ENCODE measurements around the gene UNK. TPM values are rescaled to one million over a fixed set of nuclear protein-coding genes. Genes with fewer than 3 reads are reported as not detected.

The UNK gene
- total and polyA plus RNA-seq, 2 of the 13 experiments (the other 11 are each of a cell fraction or from before 2014, with no cell fraction given) = 31.6 to 33.0 TPM

DNA sequence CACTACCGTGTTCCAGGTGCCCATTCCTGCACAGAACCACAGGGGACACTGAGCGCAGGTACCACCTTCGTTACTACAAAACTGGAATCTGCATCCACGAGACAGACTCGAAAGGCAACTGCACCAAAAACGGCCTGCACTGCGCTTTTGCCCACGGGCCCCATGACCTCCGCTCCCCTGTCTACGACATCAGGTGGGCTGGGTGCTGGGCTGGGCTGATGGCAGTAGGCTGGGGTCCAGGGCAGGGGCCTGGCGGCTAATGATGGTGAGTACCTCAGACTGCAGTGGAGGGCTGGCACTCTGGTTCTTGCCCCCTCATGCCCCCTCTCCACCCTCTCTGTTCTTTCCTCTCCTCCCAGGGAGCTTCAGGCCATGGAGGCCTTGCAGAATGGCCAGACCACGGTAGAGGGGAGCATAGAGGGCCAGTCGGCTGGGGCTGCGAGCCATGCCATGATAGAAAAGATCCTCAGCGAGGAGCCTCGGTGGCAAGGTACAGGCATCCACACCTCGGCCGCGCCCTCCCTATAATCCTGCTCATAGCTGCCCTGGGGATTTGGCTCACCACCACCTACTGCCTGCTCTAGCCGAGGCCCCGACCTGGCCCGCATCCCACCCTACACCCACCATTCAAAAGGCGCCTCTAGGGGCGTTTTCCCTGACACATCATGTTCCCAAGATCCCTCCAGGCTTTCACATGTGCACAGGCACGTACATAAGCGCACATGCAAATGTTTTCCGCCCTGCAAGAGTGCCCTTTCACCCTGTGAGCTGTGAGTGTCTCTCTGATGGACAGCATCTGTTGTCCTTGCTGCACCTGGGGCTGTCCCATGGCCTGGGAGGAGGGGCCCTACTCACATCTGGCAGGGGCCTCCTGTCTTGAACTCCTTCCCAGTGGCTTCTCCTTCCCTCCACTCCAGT lies 27.7 kb downstream of the UNK start:
- H3K9me3 ChIP-seq (ENCODE audit: low read length) = no peaks in the 10 kb centered on the region
- FAIRE-seq = no peak
- BruUV-seq (replicated peaks) = no TSS peak
- H3K36me3 ChIP-seq (replicated peaks in 1 of 2; ENCODE audit: control insufficient read depth in 1 of 2, insufficient read depth in 2 of 2, low read length in 2 of 2) = peaks cover 57 to 81% of the 10 kb centered on the region in 2 experiments
- no peak for ATAC-seq
- ChIA-PET CTCF (ENCODE audit: low intra/inter-chr PET ratio, low total read pairs) (no interaction called here), POLR2A (interaction anchor here (1.3 kb wide), 1 partner anchor 32 kb away, joined by 3 read pairs; no protein-coding TSS in a partner anchor)
- H3K4me1 ChIP-seq (ENCODE audit: insufficient read depth, low read length) = no peaks in the 10 kb centered on the region
- H3K27ac ChIP-seq (ENCODE audit: extremely low read length, insufficient read depth, low read length) = no peak overlapping the region
- H3K79me2 ChIP-seq (ENCODE audit: insufficient read depth, low read length) = no peaks in the 10 kb centered on the region
- in situ Hi-C loops (cut with HindIII; ENCODE audit: extremely low pct_ligation_motif_present, low pct_unique_long_range_greater_than_20kb) (no loop called here), intact Hi-C loops (cut with micrococcal nuclease; ENCODE audit: unreplicated experiment) (no loop called here)
- WGBS (ENCODE audit: low lambda C conversion rate) = 98% methylated on average over 27 of the region's 27 CpGs
- no peak for TF ChIP-seq NFIB (CRISPR knock-in tag; IDR thresholded peaks at IDR 0.05; ENCODE audit: borderline replicate concordance)
- TF ChIP-seq, protein P1, sequence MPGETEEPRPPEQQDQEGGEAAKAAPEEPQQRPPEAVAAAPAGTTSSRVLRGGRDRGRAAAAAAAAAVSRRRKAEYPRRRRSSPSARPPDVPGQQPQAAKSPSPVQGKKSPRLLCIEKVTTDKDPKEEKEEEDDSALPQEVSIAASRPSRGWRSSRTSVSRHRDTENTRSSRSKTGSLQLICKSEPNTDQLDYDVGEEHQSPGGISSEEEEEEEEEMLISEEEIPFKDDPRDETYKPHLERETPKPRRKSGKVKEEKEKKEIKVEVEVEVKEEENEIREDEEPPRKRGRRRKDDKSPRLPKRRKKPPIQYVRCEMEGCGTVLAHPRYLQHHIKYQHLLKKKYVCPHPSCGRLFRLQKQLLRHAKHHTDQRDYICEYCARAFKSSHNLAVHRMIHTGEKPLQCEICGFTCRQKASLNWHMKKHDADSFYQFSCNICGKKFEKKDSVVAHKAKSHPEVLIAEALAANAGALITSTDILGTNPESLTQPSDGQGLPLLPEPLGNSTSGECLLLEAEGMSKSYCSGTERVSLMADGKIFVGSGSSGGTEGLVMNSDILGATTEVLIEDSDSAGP (CRISPR knock-in tag; IDR thresholded peaks at IDR 0.05; ENCODE audit: borderline replicate concordance) = 0 out of 2 replicates have a peak, but pooled peaks have one; percentile 19
- no peak overlapping the region for H2AFZ ChIP-seq (ENCODE audit: low read length)
- DNase-seq (ENCODE audit: low spot score) = no peak
- H3K27me3 ChIP-seq (ENCODE audit: control insufficient read depth in 1 of 2, insufficient read depth in 2 of 2, low read length in 2 of 2) = no peaks in the 10 kb centered on the region
- H4K20me1 ChIP-seq (ENCODE audit: insufficient read depth, low read length) = no peaks in the 10 kb centered on the region
- no peak overlapping the region for H3K4me3 ChIP-seq (replicated peaks in 1 of 3; ENCODE audit: insufficient read depth in 1 of 3, low read depth in 2 of 3, low read length in 3 of 3)
- no peak overlapping the region for H3K9ac ChIP-seq (ENCODE audit: insufficient read depth, low read depth, low read length)
- H3K4me2 ChIP-seq (ENCODE audit: low read depth, low read length) = no peak overlapping the region

All from HepG2 (cell line).